ENCODE data around the gene XG. TPM values are rescaled to one million over a fixed set of nuclear protein-coding genes. Genes with fewer than 3 reads are reported as not detected.
"Not testable (repeated sequence)": the region's sequence is repeated elsewhere in the genome, so short reads cannot be mapped to it uniquely, and the experiment has no call there.

Gene XG, protein sequence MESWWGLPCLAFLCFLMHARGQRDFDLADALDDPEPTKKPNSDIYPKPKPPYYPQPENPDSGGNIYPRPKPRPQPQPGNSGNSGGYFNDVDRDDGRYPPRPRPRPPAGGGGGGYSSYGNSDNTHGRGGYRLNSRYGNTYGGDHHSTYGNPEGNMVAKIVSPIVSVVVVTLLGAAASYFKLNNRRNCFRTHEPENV
- polyA plus RNA-seq (2013, experiment 1 of 2), result not detected
- 0.03 TPM for polyA plus RNA-seq (2013, experiment 2 of 2)

GRCh38 chrX:2751874-2752300 is at the start of gene XG:
Gene XG (plus strand): TSS chrX:2752040. CDS start chrX:2752275, 235 bp downstream.
- H3K4me2 ChIP-seq (ENCODE audit: insufficient read depth, low read length, poor library complexity, severe bottlenecking); H2BK15ac ChIP-seq (ENCODE audit: low read length); H3K9me3 ChIP-seq (replicated peaks in 1 of 2; ENCODE audit: control insufficient read depth in 2 of 2, insufficient read depth in 1 of 2, low read depth in 1 of 2, low read length in 2 of 2); H2AFZ ChIP-seq (ENCODE audit: low read length); H3K9ac ChIP-seq (ENCODE audit: low read depth, low read length, poor library complexity); H4K8ac ChIP-seq (ENCODE audit: low read depth, low read length); H4K91ac ChIP-seq (ENCODE audit: low read depth, low read length, poor library complexity); H3K14ac ChIP-seq (ENCODE audit: low read length); H2BK12ac ChIP-seq (ENCODE audit: low read length); H3K27me3 ChIP-seq (ENCODE audit: control insufficient read depth in 3 of 3, insufficient read depth in 3 of 3, low read depth in 1 of 3, low read length in 3 of 3); H3K36me3 ChIP-seq (replicated peaks in 1 of 2; ENCODE audit: control insufficient read depth in 2 of 2, insufficient read depth in 2 of 2, low read length in 2 of 2); DNase-seq (ENCODE audit: low spot score); H3K23ac ChIP-seq (ENCODE audit: low read depth, low read length, poor library complexity); H2AK5ac ChIP-seq (ENCODE audit: low read depth, low read length); H3K4me1 ChIP-seq (ENCODE audit: control insufficient read depth in 2 of 2, insufficient read depth in 1 of 2, low read depth in 1 of 2, low read length in 2 of 2); H2BK120ac ChIP-seq (ENCODE audit: low read depth, low read length); H3K4ac ChIP-seq (ENCODE audit: low read length); H3K79me1 ChIP-seq (ENCODE audit: low read depth, low read length); H3K4me3 ChIP-seq (ENCODE audit: low read length in 2 of 2); H3K18ac ChIP-seq (ENCODE audit: low read length); H3K27ac ChIP-seq (replicated peaks; ENCODE audit: low read length); H2BK5ac ChIP-seq (ENCODE audit: low read length): not testable (repeated sequence)
- no CpG with 5 or more reads among the region's 11 CpGs for WGBS, 2 donors (ENCODE audit: extremely low coverage in 2 of 2, insufficient read length in 2 of 2, insufficient replicate concordance in 1 of 2)

- Histone ChIP-seq H2BK12ac (ENCODE audit: low read length) (no peak overlapping the region), H3K4me3 (ENCODE audit: low read length in 2 of 2) (no peak overlapping the region), H2AK5ac (ENCODE audit: low read depth, low read length) (no peak overlapping the region), H3K4me2 (ENCODE audit: insufficient read depth, low read length, poor library complexity, severe bottlenecking) (no peak overlapping the region), H4K8ac (ENCODE audit: low read depth, low read length) (no peak overlapping the region), H3K4me1 (ENCODE audit: control insufficient read depth in 2 of 2, insufficient read depth in 1 of 2, low read depth in 1 of 2, low read length in 2 of 2) (peaks cover 23 to 47% of the 10 kb centered on the region in 2 donors), H3K18ac (ENCODE audit: low read length) (peak overlapping the region; percentile 20), H3K27me3 (ENCODE audit: control insufficient read depth in 3 of 3, insufficient read depth in 3 of 3, low read depth in 1 of 3, low read length in 3 of 3) (no peaks in the 10 kb centered on the region), H3K14ac (ENCODE audit: low read length) (no peak overlapping the region), H4K91ac (ENCODE audit: low read depth, low read length, poor library complexity) (no peak overlapping the region), H2BK15ac (ENCODE audit: low read length) (no peak overlapping the region), H3K9me3 (replicated peaks in 1 of 2; ENCODE audit: control insufficient read depth in 2 of 2, insufficient read depth in 1 of 2, low read depth in 1 of 2, low read length in 2 of 2) (peaks cover 0 to 2% of the 10 kb centered on the region in 2 donors), H2BK5ac (ENCODE audit: low read length) (no peak overlapping the region), H3K23ac (ENCODE audit: low read depth, low read length, poor library complexity) (no peak overlapping the region), H3K36me3 (replicated peaks in 1 of 2; ENCODE audit: control insufficient read depth in 2 of 2, insufficient read depth in 2 of 2, low read length in 2 of 2) (peaks cover 7% of the 10 kb centered on the region in 2 donors), H3K9ac (ENCODE audit: low read depth, low read length, poor library complexity) (no peak overlapping the region), H2AFZ (ENCODE audit: low read length) (no peak overlapping the region), H3K27ac (replicated peaks; ENCODE audit: low read length) (no peak overlapping the region), H3K79me1 (ENCODE audit: low read depth, low read length) (peaks cover 6% of the 10 kb centered on the region), H3K4ac (ENCODE audit: low read length) (no peak overlapping the region), H2BK120ac (ENCODE audit: low read depth, low read length) (no peak overlapping the region)
- DNase-seq (ENCODE audit: low spot score), result no peak
- WGBS, 2 donors (ENCODE audit: extremely low coverage in 2 of 2, insufficient read length in 2 of 2, insufficient replicate concordance in 1 of 2), result no CpG with 5 or more reads among the region's 14 CpGs
These were observed 47.9 kb upstream of the XG start for GRCh38 chrX:2703991-2704369.

DNA sequence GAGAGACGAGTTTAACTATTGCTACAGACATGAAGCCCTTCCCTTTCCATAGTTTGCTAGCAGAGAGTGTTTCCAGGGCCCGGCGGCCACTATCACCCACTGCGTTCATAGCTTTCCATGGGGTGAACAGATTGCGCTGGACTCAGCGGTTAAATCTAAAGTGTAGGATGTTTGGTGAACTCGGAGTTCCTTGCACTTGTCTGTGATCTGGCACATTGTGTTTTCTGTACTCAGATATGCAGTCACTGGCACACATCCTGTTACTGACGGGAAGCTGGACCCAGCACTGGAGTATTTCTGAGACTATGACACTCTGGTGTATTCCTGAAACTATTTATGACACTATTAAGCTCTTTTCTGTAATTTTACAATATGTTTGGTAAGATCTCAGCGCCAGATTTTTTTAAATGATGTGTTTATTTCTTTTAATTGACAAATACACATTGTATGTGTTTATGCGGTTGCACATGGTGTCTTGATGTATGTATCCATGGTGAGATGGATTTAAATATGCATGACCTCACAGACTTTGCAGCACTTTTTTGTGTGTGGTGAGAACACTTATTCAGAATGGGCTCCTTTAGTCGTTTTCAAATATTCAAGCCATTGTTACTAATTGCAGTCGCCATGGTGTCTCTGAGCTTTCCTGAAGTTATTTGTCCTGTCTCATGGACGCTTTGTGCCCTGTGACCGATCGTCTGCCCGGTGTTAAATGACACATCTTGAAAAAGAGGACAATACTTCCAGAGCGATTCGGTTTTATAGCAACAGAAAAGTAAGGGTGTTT is 46.6 kb upstream of the XG start:
- no peak overlapping the region for H3K9ac ChIP-seq (ENCODE audit: low read depth, low read length, poor library complexity)
- no peak overlapping the region for H3K4me2 ChIP-seq (ENCODE audit: insufficient read depth, low read length, poor library complexity, severe bottlenecking)
- DNase-seq (ENCODE audit: low spot score), result no peak
- H3K4me3 ChIP-seq (ENCODE audit: low read length in 2 of 2), result no peak overlapping the region
- H3K23ac ChIP-seq (ENCODE audit: low read depth, low read length, poor library complexity), result no peak overlapping the region
- H2AK5ac ChIP-seq (ENCODE audit: low read depth, low read length), result no peak overlapping the region
- H4K91ac ChIP-seq (ENCODE audit: low read depth, low read length, poor library complexity), result no peak overlapping the region
- H3K79me1 ChIP-seq (ENCODE audit: low read depth, low read length), result peaks cover 11% of the 10 kb centered on the region
- H4K8ac ChIP-seq (ENCODE audit: low read depth, low read length), result no peak overlapping the region
- peaks cover 5 to 10% of the 10 kb centered on the region in 2 donors for H3K36me3 ChIP-seq (replicated peaks in 1 of 2; ENCODE audit: control insufficient read depth in 2 of 2, insufficient read depth in 2 of 2, low read length in 2 of 2)
- no peak overlapping the region for H3K4ac ChIP-seq (ENCODE audit: low read length)
- H3K18ac ChIP-seq (ENCODE audit: low read length), result peak overlapping the region; percentile 32
- H2BK12ac ChIP-seq (ENCODE audit: low read length), result no peak overlapping the region
- peaks cover 36 to 60% of the 10 kb centered on the region in 2 donors for H3K4me1 ChIP-seq (ENCODE audit: control insufficient read depth in 2 of 2, insufficient read depth in 1 of 2, low read depth in 1 of 2, low read length in 2 of 2)
- no CpG with 5 or more reads among the region's 18 CpGs for WGBS, 2 donors (ENCODE audit: extremely low coverage in 2 of 2, insufficient read length in 2 of 2, insufficient replicate concordance in 1 of 2)
- no peaks in the 10 kb centered on the region for H3K27me3 ChIP-seq (ENCODE audit: control insufficient read depth in 3 of 3, insufficient read depth in 3 of 3, low read depth in 1 of 3, low read length in 3 of 3)
- H2BK120ac ChIP-seq (ENCODE audit: low read depth, low read length), result no peak overlapping the region
- H3K14ac ChIP-seq (ENCODE audit: low read length), result no peak overlapping the region
- no peak overlapping the region for H3K27ac ChIP-seq (replicated peaks; ENCODE audit: low read length)
- no peak overlapping the region for H2BK5ac ChIP-seq (ENCODE audit: low read length)
- H2BK15ac ChIP-seq (ENCODE audit: low read length), result no peak overlapping the region
- H2AFZ ChIP-seq (ENCODE audit: low read length), result peak overlapping the region; percentile 2
- peaks cover 0 to 3% of the 10 kb centered on the region in 2 donors for H3K9me3 ChIP-seq (replicated peaks in 1 of 2; ENCODE audit: control insufficient read depth in 2 of 2, insufficient read depth in 1 of 2, low read depth in 1 of 2, low read length in 2 of 2)

GRCh38 chrX:2707334-2707760 is 44.5 kb upstream of the XG start:
- WGBS, 2 donors (ENCODE audit: extremely low coverage in 2 of 2, insufficient read length in 2 of 2, insufficient replicate concordance in 1 of 2), result no CpG with 5 or more reads among the region's 12 CpGs
- Histone ChIP-seq H2AK5ac (ENCODE audit: low read depth, low read length) (no peak overlapping the region), H3K23ac (ENCODE audit: low read depth, low read length, poor library complexity) (no peak overlapping the region)

More at GRCh38 chrX:2707334-2707760, 44.5 kb upstream of the XG start:
- Histone ChIP-seq H2BK5ac (ENCODE audit: low read length) (no peak overlapping the region), H3K9ac (ENCODE audit: low read depth, low read length, poor library complexity) (no peak overlapping the region), H3K36me3 (replicated peaks in 1 of 2; ENCODE audit: control insufficient read depth in 2 of 2, insufficient read depth in 2 of 2, low read length in 2 of 2) (peaks cover 4 to 8% of the 10 kb centered on the region in 2 donors), H3K9me3 (replicated peaks in 1 of 2; ENCODE audit: control insufficient read depth in 2 of 2, insufficient read depth in 1 of 2, low read depth in 1 of 2, low read length in 2 of 2) (peaks cover 0 to 3% of the 10 kb centered on the region in 2 donors), H3K4me2 (ENCODE audit: insufficient read depth, low read length, poor library complexity, severe bottlenecking) (no peak overlapping the region), H3K14ac (ENCODE audit: low read length) (no peak overlapping the region), H3K27ac (replicated peaks; ENCODE audit: low read length) (no peak overlapping the region), H3K4ac (ENCODE audit: low read length) (no peak overlapping the region), H2BK12ac (ENCODE audit: low read length) (no peak overlapping the region), H4K8ac (ENCODE audit: low read depth, low read length) (no peak overlapping the region), H3K79me1 (ENCODE audit: low read depth, low read length) (peaks cover 8% of the 10 kb centered on the region), H2AFZ (ENCODE audit: low read length) (no peak overlapping the region), H2BK15ac (ENCODE audit: low read length) (no peak overlapping the region), H2BK120ac (ENCODE audit: low read depth, low read length) (no peak overlapping the region), H3K18ac (ENCODE audit: low read length) (peak overlapping the region; percentile 7), H3K4me3 (ENCODE audit: low read length in 2 of 2) (no peak overlapping the region), H3K4me1 (ENCODE audit: control insufficient read depth in 2 of 2, insufficient read depth in 1 of 2, low read depth in 1 of 2, low read length in 2 of 2) (peaks cover 36 to 61% of the 10 kb centered on the region in 2 donors), H4K91ac (ENCODE audit: low read depth, low read length, poor library complexity) (no peak overlapping the region), H3K27me3 (ENCODE audit: control insufficient read depth in 3 of 3, insufficient read depth in 3 of 3, low read depth in 1 of 3, low read length in 3 of 3) (no peaks in the 10 kb centered on the region)
- DNase-seq (ENCODE audit: low spot score), result no peak
